IMR-90 (cell line): ENCODE measurements around the gene PPP1R14C. TPM values are rescaled to one million over a fixed set of nuclear protein-coding genes. Genes with fewer than 3 reads are reported as not detected.

Experiments used
- ATAC-seq: fragments of 200-7000 bp; cut with Tn5 transposase; 2 replicates; pipeline ENCODE4 v1.9.1; 2020; ENCODE audit warnings: low read depth, mild to moderate bottlenecking, moderate library complexity
- BruUV-seq: library from RNA; stranded (reverse); fragments of 400-500 nt; replicated peaks from 2 replicates; lab custom pipeline; 2021; lab: Mats Ljungman, UMichigan
- CTCF ChIA-PET: fragments of 300-600 bp; formaldehyde crosslinking; extraction: SDS; loops from one replicate; lab custom pipeline; 2021; ENCODE audit warnings: antibody characterized with exemption; lab: Yijun Ruan, JAX
- POLR2A ChIA-PET: fragments of 300-600 bp; sonication (Branson Sonifier 250); formaldehyde crosslinking; loops from one replicate; lab custom pipeline; 2022; ENCODE audit warnings: antibody characterized with exemption; ENCODE audit not compliant: unreplicated experiment; lab: Charles Lee
- DNase-seq: peaks from one replicate; pipeline ENCODE4 v3.0.0; 2013
- H2AFZ ChIP-seq: replicated peaks from 2 replicates; pipeline ENCODE3; 2013; ENCODE audit warnings: low read length, mild to moderate bottlenecking; ENCODE audit not compliant: poor library complexity
- H2AK5ac ChIP-seq: 2 replicates; pipeline ENCODE4 v1.6.1; 2013; ENCODE audit warnings: low read depth, low read length, inconsistent platforms
- H2AK9ac ChIP-seq: replicated peaks from 2 replicates; pipeline ENCODE3; 2013; ENCODE audit warnings: mild to moderate bottlenecking, low read depth, low read length, moderate library complexity; ENCODE audit not compliant: poor library complexity
- H2BK120ac ChIP-seq: 2 replicates; pipeline ENCODE4 v1.6.1; 2013; ENCODE audit warnings: low read depth, low read length, inconsistent platforms
- H2BK15ac ChIP-seq: 3 replicates; pipeline ENCODE4 v1.6.1; 2013; ENCODE audit warnings: low read depth, low read length, inconsistent platforms
- H2BK20ac ChIP-seq: 2 replicates; pipeline ENCODE4 v1.6.1; 2013; ENCODE audit warnings: low read depth, mild to moderate bottlenecking, inconsistent platforms, low read length, moderate library complexity
- H2BK5ac ChIP-seq: 2 replicates; pipeline ENCODE4 v1.6.1; 2013; ENCODE audit warnings: mild to moderate bottlenecking, low read depth, low read length, inconsistent platforms; ENCODE audit not compliant: poor library complexity, severe bottlenecking
- H3K14ac ChIP-seq: replicated peaks from 2 replicates; pipeline ENCODE4 v1.6.1; 2013; ENCODE audit warnings: low read depth, low read length, inconsistent platforms
- H3K18ac ChIP-seq: 2 replicates; pipeline ENCODE4 v1.6.1; 2013; ENCODE audit warnings: low read depth, low read length, control low read depth
- H3K23ac ChIP-seq: 2 replicates; pipeline ENCODE4 v1.6.1; 2013; ENCODE audit warnings: low read depth, low read length, inconsistent platforms
- H3K27ac ChIP-seq: 2 replicates; pipeline ENCODE4 v1.5.1; 2013; ENCODE audit warnings: mild to moderate bottlenecking, control low read depth, low read length; ENCODE audit not compliant: insufficient read depth
- H3K27me3 ChIP-seq: 2 replicates; pipeline ENCODE4 v1.6.1; 2013; ENCODE audit warnings: low read length; ENCODE audit not compliant: control insufficient read depth, insufficient read depth
- H3K36me3 ChIP-seq: 2 replicates; pipeline ENCODE4 v1.6.1; 2013; ENCODE audit warnings: low read length, mixed read lengths; ENCODE audit not compliant: control insufficient read depth, insufficient read depth
- H3K4ac ChIP-seq: 2 replicates; pipeline ENCODE4 v1.6.1; 2013; ENCODE audit warnings: low read depth, low read length, inconsistent platforms
- H3K4me1 ChIP-seq: 2 replicates; pipeline ENCODE4 v1.6.1; 2013; ENCODE audit warnings: low read length, mixed read lengths; ENCODE audit not compliant: control insufficient read depth, insufficient read depth
- H3K4me2 ChIP-seq: 2 replicates; pipeline ENCODE4 v1.6.1; 2013; ENCODE audit warnings: low read depth, mild to moderate bottlenecking, control low read depth, low read length, moderate library complexity
- H3K4me3 ChIP-seq: 2 replicates; pipeline ENCODE4 v1.5.1; 2013; ENCODE audit warnings: low read depth, mild to moderate bottlenecking, control low read depth, low read length, moderate library complexity; ENCODE audit not compliant: insufficient read depth
- H3K56ac ChIP-seq: 2 replicates; pipeline ENCODE4 v1.6.1; 2013; ENCODE audit warnings: low read length, inconsistent platforms; ENCODE audit not compliant: insufficient read depth; ENCODE audit errors: extremely low read depth
- H3K79me1 ChIP-seq, 2 experiments: 2 replicates each; pipeline ENCODE4 v1.6.1; 2013; ENCODE audit warnings: low read length in 2 of 2, inconsistent platforms in 1 of 2, low read depth in 1 of 2
- H3K9ac ChIP-seq: 2 replicates; pipeline ENCODE4 v1.6.1; 2013; ENCODE audit warnings: low read depth, low read length, control low read depth
- H3K9me1 ChIP-seq: 2 replicates; pipeline ENCODE4 v1.6.1; 2013; ENCODE audit warnings: low read length, inconsistent platforms; ENCODE audit not compliant: insufficient read depth
- H3K9me3 ChIP-seq: 2 replicates; pipeline ENCODE4 v1.6.1; 2013; ENCODE audit warnings: low read length; ENCODE audit not compliant: control insufficient read depth, insufficient read depth
- H4K20me1 ChIP-seq: 2 replicates; pipeline ENCODE4 v1.6.1; 2013; ENCODE audit warnings: low read length, inconsistent platforms; ENCODE audit not compliant: insufficient read depth
- H4K5ac ChIP-seq: 2 replicates; pipeline ENCODE4 v1.6.1; 2013; ENCODE audit warnings: mild to moderate bottlenecking, low read depth, low read length, control low read depth
- H4K8ac ChIP-seq, 2 experiments: 2 replicates each; pipeline ENCODE4 v1.6.1; 2013; ENCODE audit warnings: low read depth in 2 of 2, low read length in 2 of 2, control low read depth in 1 of 2, inconsistent platforms in 1 of 2
- H4K91ac ChIP-seq: 2 replicates; pipeline ENCODE4 v1.6.1; 2013; ENCODE audit warnings: low read depth, low read length, inconsistent platforms; ENCODE audit not compliant: insufficient read depth
- MAZ ChIP-seq: IDR thresholded peaks from 2 replicates; pipeline ENCODE4 v1.6.1; 2012; ENCODE audit warnings: low read depth, mild to moderate bottlenecking, low read length, improper control_type of control experiment, moderate library complexity, borderline replicate concordance
- POLR2A ChIP-seq: IDR thresholded peaks from 2 replicates; pipeline ENCODE4 v1.6.1; 2012; ENCODE audit warnings: mild to moderate bottlenecking, low read depth, low read length
- WGBS, 2 experiments: methylation state at CpG; one replicate each; pipeline versions ENCODE4 v1.1.5 to v1.1.7; 2013; ENCODE audit warnings: missing lambda C conversion rate in 2 of 2; ENCODE audit not compliant: insufficient read length in 1 of 2; ENCODE audit errors: extremely low coverage in 2 of 2; 5-methylcytosine and 5-hydroxymethylcytosine counted together
- dilution Hi-C: fragments of 300-500 bp; cut with HindIII; formaldehyde crosslinking; loops from one replicate; pipeline ENCODE4 v1.14.3; 2018; ENCODE audit warnings: low sequenced_read_pairs; ENCODE audit not compliant: unreplicated experiment
- in situ Hi-C: fragments of 300-500 bp; cut with MboI; formaldehyde crosslinking; loops from 3 replicates; pipeline ENCODE4 v1.14.3; 2019; ENCODE audit warnings: low sequenced_read_pairs, inconsistent platforms, mixed read lengths
- intact Hi-C: fragments of 100-400 bp; cut with micrococcal nuclease; formaldehyde crosslinking; loops from 2 replicates; pipeline ENCODE4 v1.10.0; 2022
- polyA plus RNA-seq, 3 experiments: library from polyadenylated mRNA; depleted of rRNA; stranded (reverse); fragments of >200 nt; gene quantifications; 2 replicates each; pipeline ENCODE4 v1.2.3, GENCODE V29; 2012; ENCODE audit warnings: low replicate concordance in 1 of 3
- total RNA-seq: library from RNA; depleted of rRNA; stranded (reverse); fragments of >200 nt; gene quantifications from 2 replicates; pipeline ENCODE4 v1.2.3, GENCODE V29; 2012

The PPP1R14C gene
- total and polyA plus RNA-seq, 2 of the 4 experiments (the other 2 are of a cell fraction) = not detected

DNA sequence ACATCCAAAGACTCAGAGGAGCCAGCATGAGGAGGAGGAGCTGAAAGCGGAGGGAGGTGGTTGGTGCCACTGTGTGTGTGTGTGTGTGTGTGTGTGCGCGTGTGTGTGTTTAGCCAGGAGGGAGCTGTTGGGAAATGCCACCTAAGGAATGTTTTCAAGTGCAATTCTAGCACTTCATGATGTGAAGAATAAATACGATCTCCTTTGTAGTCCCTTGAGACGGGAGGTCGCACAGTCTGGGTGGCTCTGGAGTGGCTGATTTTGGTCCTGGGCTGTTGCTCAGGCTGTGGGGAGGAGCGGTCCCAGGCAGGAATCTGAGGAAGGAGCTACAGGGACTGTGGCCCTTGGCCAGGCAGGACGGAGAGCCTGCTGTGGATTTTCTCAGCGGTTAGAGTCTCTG, 93.7 kb downstream of the PPP1R14C start:
- Histone ChIP-seq H3K27ac (no peak overlapping the region), H3K18ac (no peak overlapping the region), H3K56ac (no peak overlapping the region), H4K20me1 (no peaks in the 10 kb centered on the region), H3K4me1 (0 out of 2 replicates have a peak, but pooled peaks cover 2% of the 10 kb centered on the region), H2BK15ac (no peak overlapping the region), H3K23ac (no peak overlapping the region), H3K9ac (no peak overlapping the region), H3K27me3 (no peaks in the 10 kb centered on the region), H3K36me3 (no peaks in the 10 kb centered on the region), H3K9me1 (no peaks in the 10 kb centered on the region), H3K4me2 (no peak overlapping the region), H2AK9ac (no peak overlapping the region), H4K8ac (no peak overlapping the region), H4K91ac (no peak overlapping the region), H2AK5ac (no peak overlapping the region), H3K14ac (no peak overlapping the region), H3K9me3 (no peaks in the 10 kb centered on the region), H3K79me1 (no peaks in the 10 kb centered on the region), H2AFZ (no peak overlapping the region), H2BK5ac (no peak overlapping the region), H2BK120ac (no peak overlapping the region), H3K4me3 (no peak overlapping the region), H2BK20ac (no peak overlapping the region), H4K5ac (no peak overlapping the region), H3K4ac (no peak overlapping the region)
- ChIA-PET POLR2A (no interaction called here), CTCF (no interaction called here)
- intact Hi-C loops = no loop called here
- dilution Hi-C loops = no loop called here
- DNase-seq (no peak), ATAC-seq (no peak)
- no peak for TF ChIP-seq MAZ
- no peak for TF ChIP-seq POLR2A
- 77% methylated on average over 3 of the region's 9 CpGs; no CpG with 5 or more reads in 1 of the 2 experiments for WGBS, 2 experiments
- BruUV-seq = no TSS peak
- in situ Hi-C loops = no loop called here
